HG03575 (cell line): Measurements from ENCODE around the gene MAP7D1.

ENCODE experiments used
- ATAC-seq: cut with Tn5 transposase; IDR thresholded peaks from one replicate; pipeline ENCODE4 v1.9.1; 2021; ENCODE audit not compliant: unreplicated experiment, insufficient number of reproducible peaks, low FRiP score; ENCODE audit errors: extremely low read depth

The MAP7D1 gene

GRCh38 chr1:36126005-36126716 lies 29.8 kb upstream of the MAP7D1 start:
- no peak for ATAC-seq

GRCh38 chr1:36126797-36127500 lies 29.0 kb upstream of the MAP7D1 start:
- no peak for ATAC-seq

GRCh38 chr1:36128126-36128904 lies 27.6 kb upstream of the MAP7D1 start:
- no peak for ATAC-seq

GRCh38 chr1:36128905-36129206 lies 27.1 kb upstream of the MAP7D1 start:
- ATAC-seq: no peak

- no peak for ATAC-seq
These were observed 23.9 kb upstream of the MAP7D1 start for GRCh38 chr1:36132029-36132428.

- ATAC-seq: no peak
These were observed 22.5 kb upstream of the MAP7D1 start for GRCh38 chr1:36133484-36133883.

GRCh38 chr1:36134031-36134430 lies 21.9 kb upstream of the MAP7D1 start:
- no peak for ATAC-seq

GRCh38 chr1:36134505-36135329 lies 21.2 kb upstream of the MAP7D1 start:
- ATAC-seq: no peak

GRCh38 chr1:36135330-36135667 lies 20.7 kb upstream of the MAP7D1 start:
- no peak for ATAC-seq

- ATAC-seq: no peak
These were observed 20.2 kb upstream of the MAP7D1 start for GRCh38 chr1:36135796-36136195.

GRCh38 chr1:36136535-36136934 lies 19.4 kb upstream of the MAP7D1 start:
- ATAC-seq: no peak

- no peak for ATAC-seq
These were observed 18.7 kb upstream of the MAP7D1 start for GRCh38 chr1:36137226-36137625.

- no peak for ATAC-seq
These were observed 18.2 kb upstream of the MAP7D1 start for GRCh38 chr1:36137776-36138175.

GRCh38 chr1:36139521-36139920 lies 16.4 kb upstream of the MAP7D1 start:
- no peak for ATAC-seq

GRCh38 chr1:36142121-36142520 lies 13.8 kb upstream of the MAP7D1 start:
- ATAC-seq: no peak

- no peak for ATAC-seq
These were observed 12.5 kb upstream of the MAP7D1 start for GRCh38 chr1:36143424-36143823.

GRCh38 chr1:36144413-36144812 lies 11.5 kb upstream of the MAP7D1 start:
- ATAC-seq: no peak

GRCh38 chr1:36148821-36149236 lies 7.1 kb upstream of the MAP7D1 start:
- ATAC-seq: no peak

GRCh38 chr1:36149237-36149972 lies 6.6 kb upstream of the MAP7D1 start, which contains the start of gene TRAPPC3:
Gene TRAPPC3 (minus strand): TSS chr1:36149486. CDS start chr1:36149378, 108 bp downstream.
- peak; percentile 58 for ATAC-seq
